ENCODE results near the gene SEMA3B.
A peak's percentile ranks its signal among the peaks of the same experiment; 100 is the strongest.

SEMA3B gene

GRCh38 chr3:50259432-50260026 is 9.4 kb upstream of the SEMA3B start:
- TF ChIP-seq TOX (CRISPR knock-in tag; IDR thresholded peaks at IDR 0.05; ENCODE audit: borderline replicate concordance), result no peak
- ATAC-seq, result no peak; the same call in 2 of the 3 replicates

- no peak for TF ChIP-seq SNAI2 (CRISPR knock-in tag; IDR thresholded peaks at IDR 0.05)
- TF ChIP-seq TCF4 (CRISPR knock-in tag; IDR thresholded peaks at IDR 0.05; ENCODE audit: borderline replicate concordance), result peak; percentile 20; the same call in 1 of the 2 replicates
- peak; percentile 13; the same call in 1 of the 2 replicates for TF ChIP-seq PPARA (CRISPR knock-in tag; IDR thresholded peaks at IDR 0.05; ENCODE audit: borderline replicate concordance)
- TF ChIP-seq TSHZ2 (CRISPR knock-in tag; IDR thresholded peaks at IDR 0.05), result peak; percentile 14; the same call in 1 of the 2 replicates
- peak; percentile 37 for TF ChIP-seq ZNF70 (CRISPR knock-in tag; IDR thresholded peaks at IDR 0.05)
- no peak for TF ChIP-seq BACH2 (CRISPR knock-in tag; IDR thresholded peaks at IDR 0.05; ENCODE audit: borderline replicate concordance)
- no peak for TF ChIP-seq ISL1 (CRISPR knock-in tag; IDR thresholded peaks at IDR 0.05)
- 0 out of 2 replicates have a peak, but pooled peaks have one; percentile 17 for TF ChIP-seq ESRRG (CRISPR knock-in tag; IDR thresholded peaks at IDR 0.05)
- no peak for TF ChIP-seq ZNF8 (CRISPR knock-in tag; IDR thresholded peaks at IDR 0.05)
- TF ChIP-seq PATZ1 (CRISPR knock-in tag; IDR thresholded peaks at IDR 0.05; ENCODE audit: borderline replicate concordance), result 0 out of 2 replicates have a peak, but pooled peaks have one; percentile 59
- TF ChIP-seq ZC3H10 (CRISPR knock-in tag; IDR thresholded peaks at IDR 0.05), result no peak
- TF ChIP-seq POU6F1 (CRISPR knock-in tag; IDR thresholded peaks at IDR 0.05; ENCODE audit: borderline replicate concordance, low read depth), result no peak
- no peak for TF ChIP-seq OSR1 (CRISPR knock-in tag; IDR thresholded peaks at IDR 0.05)
- TF ChIP-seq CSDC2 (CRISPR knock-in tag; IDR thresholded peaks at IDR 0.05), result 0 out of 2 replicates have a peak, but pooled peaks have one; percentile 12
- no peak; the same call in none of the 2 replicates for TF ChIP-seq GLIS3 (CRISPR knock-in tag; IDR thresholded peaks at IDR 0.05)
- no peak for TF ChIP-seq RARB (CRISPR knock-in tag; IDR thresholded peaks at IDR 0.05)
- no peak; the same call in 1 of the 2 replicates for TF ChIP-seq ZNF565 (CRISPR knock-in tag; conservative IDR thresholded peaks at IDR 0.05; ENCODE audit: low read depth)
- no peak for TF ChIP-seq CREB5 (CRISPR knock-in tag; IDR thresholded peaks at IDR 0.05; ENCODE audit: low read depth)
- TF ChIP-seq CSRNP3 (CRISPR knock-in tag; IDR thresholded peaks at IDR 0.05), result peak; percentile 11; the same call in 1 of the 2 replicates
- no peak for TF ChIP-seq TOX (CRISPR knock-in tag; IDR thresholded peaks at IDR 0.05; ENCODE audit: borderline replicate concordance)
- peak; percentile 77; the same call in 1 of the 2 replicates for TF ChIP-seq ZFP3 (CRISPR knock-in tag; IDR thresholded peaks at IDR 0.05)
- TF ChIP-seq ZFP30 (CRISPR knock-in tag; IDR thresholded peaks at IDR 0.05), result no peak
- TF ChIP-seq ARNTL (CRISPR knock-in tag; IDR thresholded peaks at IDR 0.05; ENCODE audit: borderline replicate concordance, low read depth), result no peak
- ATAC-seq, result peak; percentile 76
Measured at GRCh38 chr3:50260027-50260941, 8.7 kb upstream of the SEMA3B start.
